Thoracic aorta (tissue), 2 donors: ENCODE data around the gene PBX4. TPM values are rescaled to one million over a fixed set of nuclear protein-coding genes. Genes with fewer than 3 reads are reported as not detected.

Experiments
- ATAC-seq: fragments of 150-250 bp; one replicate; pipeline ENCODE4 v1.8.0; 2017; ENCODE audit warnings: low read depth; ENCODE audit not compliant: insufficient number of reproducible peaks, low FRiP score
- DNase-seq: peaks from one replicate; pipeline ENCODE4 v3.0.0-alpha.2; 2020; ENCODE audit warnings: low spot score
- H3K27ac ChIP-seq, 2 donors: fragments of 200-600 bp; sonication (generic); 1 replicate in 1 of 2; 2 replicates in 1 of 2; pipeline ENCODE4 v1.5.1; 2016; ENCODE audit warnings: mild to moderate bottlenecking in 2 of 2, moderate library complexity in 2 of 2
- H3K27me3 ChIP-seq: fragments of 200-600 bp; sonication (generic); replicated peaks from 2 replicates; pipeline ENCODE4 v1.6.0; 2016; ENCODE audit warnings: mild to moderate bottlenecking; ENCODE audit not compliant: insufficient read depth
- H3K36me3 ChIP-seq: fragments of 200-600 bp; sonication (generic); one replicate; pipeline ENCODE4 v1.5.1; 2016
- H3K4me1 ChIP-seq, 2 donors: fragments of 200-600 bp; sonication (generic); 1 replicate in 1 of 2; 2 replicates in 1 of 2; pipeline versions ENCODE4 v1.5.1 to v1.6.0; 2016; ENCODE audit warnings: low read depth in 2 of 2, mild to moderate bottlenecking in 1 of 2; ENCODE audit not compliant: control insufficient read depth in 1 of 2
- H3K4me3 ChIP-seq: fragments of 200-600 bp; sonication (generic); 2 replicates; pipeline ENCODE4 v1.5.1; 2016; ENCODE audit warnings: mild to moderate bottlenecking
- H3K9me3 ChIP-seq: fragments of 200-600 bp; sonication (generic); 2 replicates; pipeline ENCODE4 v1.5.1; 2016
- CTCF ChIP-seq: fragments of 200-600 bp; sonication (generic); IDR thresholded peaks from one replicate; pipeline ENCODE4 v1.5.1; 2019; ENCODE audit warnings: antibody characterized with exemption
- total RNA-seq, 2 donors: library from RNA; depleted of rRNA; stranded (reverse); fragments of >200 nt; gene quantifications; one replicate each; pipeline versions ENCODE4 v1.1.0 to v1.2.3, GENCODE V29; 2016

PBX4 gene
- total RNA-seq, 2 donors from 2014 or later = not detected

DNA sequence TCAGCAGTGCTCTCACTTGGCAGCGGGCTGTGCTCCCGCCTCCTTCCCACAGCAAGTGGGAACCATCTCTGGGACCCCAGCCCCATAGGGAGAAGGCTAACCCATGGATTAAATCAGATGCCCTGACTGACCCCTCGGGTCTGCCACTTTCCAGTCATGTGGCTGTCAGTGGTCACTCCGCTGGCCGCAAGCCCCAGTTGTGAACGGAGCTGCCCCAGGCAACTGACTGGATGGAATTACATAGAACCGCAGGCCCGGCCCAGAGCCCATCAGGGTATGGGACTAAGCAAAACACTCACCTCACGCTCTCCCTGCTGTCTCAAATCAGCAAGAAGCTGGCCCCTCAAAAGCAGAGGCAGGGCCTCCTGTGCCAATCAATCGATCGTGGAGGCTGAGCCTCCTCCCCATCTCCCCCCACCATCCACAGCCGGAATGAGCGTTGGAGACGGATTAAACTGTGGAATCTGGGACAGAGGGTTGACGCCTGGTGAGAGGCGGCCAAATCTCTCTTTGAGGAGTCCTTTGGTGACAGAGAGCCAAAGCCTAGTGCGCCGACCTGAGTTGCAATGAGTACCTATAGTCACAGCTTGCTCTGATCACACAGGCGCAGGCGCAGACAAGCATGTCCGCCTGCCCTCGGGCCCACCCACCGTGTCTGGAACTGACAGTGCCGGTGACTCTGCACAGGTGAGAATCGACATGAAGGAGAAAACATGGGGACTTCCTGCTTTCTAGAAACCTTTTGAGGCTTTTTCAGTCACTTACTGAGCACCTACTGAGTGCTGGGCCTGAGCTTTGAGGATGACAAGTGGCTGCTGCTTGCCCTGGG lies 38.7 kb downstream of the PBX4 start:
- no peaks in the 10 kb centered on the region for H3K9me3 ChIP-seq
- no peaks in the 10 kb centered on the region for H3K36me3 ChIP-seq
- no peak overlapping the region for H3K27ac ChIP-seq
- DNase-seq (no peak), ATAC-seq (no peak)
- H3K27me3 ChIP-seq = no peaks in the 10 kb centered on the region
- no peak for TF ChIP-seq CTCF
- H3K4me3 ChIP-seq = no peak overlapping the region
- H3K4me1 ChIP-seq = no peaks in the 10 kb centered on the region

DNA sequence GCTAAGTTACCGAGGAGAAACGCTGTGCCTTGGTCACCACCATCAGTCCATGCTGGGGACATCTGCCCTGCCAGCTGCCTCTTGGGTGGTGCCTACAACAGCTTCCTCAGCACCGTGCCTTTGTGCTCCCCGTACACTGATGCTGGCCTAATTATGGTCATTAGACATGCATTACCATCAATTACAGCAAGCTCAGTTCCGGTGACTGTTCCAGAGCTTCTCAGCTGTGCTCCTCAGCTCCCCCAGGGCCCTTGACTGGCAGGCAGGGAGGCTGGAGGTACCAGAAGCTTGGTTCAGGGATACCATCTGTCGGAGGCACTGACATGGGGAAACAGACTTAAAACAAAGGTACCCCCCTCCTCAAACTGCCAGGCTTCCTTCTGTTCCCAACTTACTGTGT lies 40.2 kb downstream of the PBX4 start:
- Histone ChIP-seq H3K27ac (no peak overlapping the region), H3K36me3 (no peaks in the 10 kb centered on the region), H3K9me3 (no peaks in the 10 kb centered on the region), H3K27me3 (no peaks in the 10 kb centered on the region), H3K4me3 (no peak overlapping the region), H3K4me1 (no peaks in the 10 kb centered on the region)
- DNase-seq (no peak), ATAC-seq (no peak)
- TF ChIP-seq CTCF = no peak

- ATAC-seq (no peak), DNase-seq (no peak)
- no peak for TF ChIP-seq CTCF
- H3K27ac ChIP-seq = no peak overlapping the region
- no peaks in the 10 kb centered on the region for H3K36me3 ChIP-seq
- H3K27me3 ChIP-seq = no peaks in the 10 kb centered on the region
- no peaks in the 10 kb centered on the region for H3K4me1 ChIP-seq
- H3K9me3 ChIP-seq = no peaks in the 10 kb centered on the region
- no peak overlapping the region for H3K4me3 ChIP-seq
Observed at GRCh38 chr19:19575411-19575810, 43.1 kb downstream of the PBX4 start.

GRCh38 chr19:19571071-19571786 lies 47.3 kb downstream of the PBX4 start:
- H3K9me3 ChIP-seq = no peaks in the 10 kb centered on the region
- H3K4me3 ChIP-seq = no peak overlapping the region
- ATAC-seq (no peak), DNase-seq (no peak)
- H3K27me3 ChIP-seq = no peaks in the 10 kb centered on the region
- no peak overlapping the region for H3K27ac ChIP-seq
- no peak for TF ChIP-seq CTCF
- H3K36me3 ChIP-seq = no peaks in the 10 kb centered on the region
- H3K4me1 ChIP-seq = no peaks in the 10 kb centered on the region

- Histone ChIP-seq H3K9me3 (no peaks in the 10 kb centered on the region), H3K4me3 (no peak overlapping the region), H3K36me3 (no peaks in the 10 kb centered on the region), H3K27ac (no peak overlapping the region), H3K27me3 (no peaks in the 10 kb centered on the region), H3K4me1 (no peaks in the 10 kb centered on the region)
- ATAC-seq (no peak), DNase-seq (no peak)
- TF ChIP-seq CTCF = no peak
Observed at GRCh38 chr19:19570571-19570970, 47.9 kb downstream of the PBX4 start.
